Measurements from ENCODE around the gene DNMT3B. TPM values are rescaled to one million over a fixed set of nuclear protein-coding genes. Genes with fewer than 3 reads are reported as not detected.

DNMT3B gene
- total and polyA plus RNA-seq, 9 donors = 2.9 to 5.1 (median 4.3) TPM

GRCh38 chr20:32743237-32744112, 18.7 kb upstream of the DNMT3B start, which contains the start of gene COMMD7:
TSS of gene COMMD7 (minus strand) at chr20:32743467. CDS start at chr20:32743391, 76 bp downstream.
- H3K27ac ChIP-seq (ENCODE audit: low read length) = peak within 1 kb of the TSS; percentile 67

GRCh38 chr20:32749914-32750637, 12.1 kb upstream of the DNMT3B start:
- Histone ChIP-seq H3K36me3 (ENCODE audit: control insufficient read depth, insufficient read depth, low read length) (no peaks in the 10 kb centered on the region), H3K27ac (ENCODE audit: low read length) (no peak overlapping the region), H3K9me3 (replicated peaks; ENCODE audit: control insufficient read depth, low read depth, low read length) (no peaks in the 10 kb centered on the region), H3K27me3 (ENCODE audit: control insufficient read depth, insufficient read depth, low read length) (no peaks in the 10 kb centered on the region), H3K4me3 (ENCODE audit: low read length) (no peak overlapping the region), H3K4me1 (ENCODE audit: control insufficient read depth, insufficient read depth, low read length) (peaks cover 2% of the 10 kb centered on the region)
- no peak for DNase-seq
- WGBS (ENCODE audit: insufficient coverage) = 65% methylated on average over 8 of the region's 11 CpGs

More at GRCh38 chr20:32743237-32744112, 18.7 kb upstream of the DNMT3B start, which contains the start of gene COMMD7:
- H3K4me1 ChIP-seq (ENCODE audit: control insufficient read depth, insufficient read depth, low read length) = peaks cover 15% of the 10 kb centered on the region
- DNase-seq = peak; percentile 73
- peak within 1 kb of the TSS; percentile 76 for H3K4me3 ChIP-seq (ENCODE audit: low read length)
- no peaks in the 10 kb centered on the region for H3K36me3 ChIP-seq (ENCODE audit: control insufficient read depth, insufficient read depth, low read length)
- H3K9me3 ChIP-seq (replicated peaks; ENCODE audit: control insufficient read depth, low read depth, low read length) = no peaks in the 10 kb centered on the region
- no peaks in the 10 kb centered on the region for H3K27me3 ChIP-seq (ENCODE audit: control insufficient read depth, insufficient read depth, low read length)
- WGBS (ENCODE audit: insufficient coverage) = under 1% methylated on average over 44 of the region's 64 CpGs

DNA sequence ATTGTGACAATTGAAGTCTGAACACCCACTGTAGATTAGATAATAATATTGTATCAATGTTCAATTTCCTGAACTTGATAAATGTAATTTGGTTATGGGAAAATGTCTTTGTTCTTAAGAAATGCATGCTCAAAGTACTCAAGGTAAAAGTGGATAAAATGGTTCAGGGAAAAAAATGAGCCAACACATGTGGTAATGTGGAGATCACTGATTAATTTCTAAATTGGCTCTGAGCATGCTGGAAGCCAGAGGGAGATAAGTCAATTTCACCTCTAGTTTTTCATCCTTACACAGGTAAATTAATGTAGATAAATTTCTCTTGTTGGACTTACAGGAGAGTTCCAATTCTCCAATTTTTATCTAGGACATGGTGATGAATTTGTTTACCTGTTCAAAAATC, 10.9 kb upstream of the DNMT3B start:
- Histone ChIP-seq H3K36me3 (ENCODE audit: control insufficient read depth, insufficient read depth, low read length) (no peaks in the 10 kb centered on the region), H3K9me3 (replicated peaks; ENCODE audit: control insufficient read depth, low read depth, low read length) (no peaks in the 10 kb centered on the region), H3K4me3 (ENCODE audit: low read length) (no peak overlapping the region), H3K27me3 (ENCODE audit: control insufficient read depth, insufficient read depth, low read length) (no peaks in the 10 kb centered on the region), H3K4me1 (ENCODE audit: control insufficient read depth, insufficient read depth, low read length) (peaks cover 2% of the 10 kb centered on the region), H3K27ac (ENCODE audit: low read length) (no peak overlapping the region)
- DNase-seq = no peak

DNA sequence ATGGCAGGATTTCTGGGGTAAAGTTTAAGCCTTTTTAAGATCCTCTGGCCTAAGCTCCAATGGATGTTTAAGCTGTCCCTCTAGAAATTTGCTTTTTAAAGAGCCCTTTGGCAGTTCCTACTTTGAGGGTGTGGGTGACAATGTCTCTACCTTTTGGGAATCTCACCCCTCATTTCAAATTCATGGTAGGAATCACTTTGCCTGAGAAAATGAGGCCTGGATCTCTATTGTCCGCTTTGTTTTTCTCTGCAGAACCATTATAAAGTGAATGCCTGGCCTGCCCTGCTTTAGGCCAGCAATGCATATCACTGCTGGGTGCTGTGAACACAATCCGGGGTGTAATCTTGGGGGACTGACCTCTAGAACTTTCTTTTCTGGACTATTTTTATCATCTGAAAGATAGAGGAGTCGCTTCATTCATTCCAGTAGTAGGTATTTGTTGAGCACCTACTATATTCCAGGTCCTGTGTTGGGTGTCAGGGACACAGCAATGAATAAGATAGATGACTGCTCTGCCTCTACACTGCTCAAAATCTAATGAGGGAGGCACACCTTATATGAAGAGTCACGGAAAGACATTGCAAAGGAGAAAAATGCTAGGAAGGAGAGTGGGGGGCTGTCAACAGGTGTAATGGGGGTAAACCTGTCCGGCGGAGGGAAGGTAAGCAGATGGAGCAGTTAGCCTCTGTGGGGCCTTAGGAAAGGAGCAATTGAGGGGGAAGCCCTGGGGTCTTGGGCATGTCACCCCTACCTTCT, 10.3 kb upstream of the DNMT3B start:
- Histone ChIP-seq H3K9me3 (replicated peaks; ENCODE audit: control insufficient read depth, low read depth, low read length) (no peaks in the 10 kb centered on the region), H3K4me3 (ENCODE audit: low read length) (no peak overlapping the region), H3K27me3 (ENCODE audit: control insufficient read depth, insufficient read depth, low read length) (no peaks in the 10 kb centered on the region), H3K27ac (ENCODE audit: low read length) (no peak overlapping the region), H3K36me3 (ENCODE audit: control insufficient read depth, insufficient read depth, low read length) (no peaks in the 10 kb centered on the region), H3K4me1 (ENCODE audit: control insufficient read depth, insufficient read depth, low read length) (peaks cover 2% of the 10 kb centered on the region)
- WGBS (ENCODE audit: insufficient coverage) = no CpG with 5 or more reads among the region's 6 CpGs
- DNase-seq = no peak

DNA sequence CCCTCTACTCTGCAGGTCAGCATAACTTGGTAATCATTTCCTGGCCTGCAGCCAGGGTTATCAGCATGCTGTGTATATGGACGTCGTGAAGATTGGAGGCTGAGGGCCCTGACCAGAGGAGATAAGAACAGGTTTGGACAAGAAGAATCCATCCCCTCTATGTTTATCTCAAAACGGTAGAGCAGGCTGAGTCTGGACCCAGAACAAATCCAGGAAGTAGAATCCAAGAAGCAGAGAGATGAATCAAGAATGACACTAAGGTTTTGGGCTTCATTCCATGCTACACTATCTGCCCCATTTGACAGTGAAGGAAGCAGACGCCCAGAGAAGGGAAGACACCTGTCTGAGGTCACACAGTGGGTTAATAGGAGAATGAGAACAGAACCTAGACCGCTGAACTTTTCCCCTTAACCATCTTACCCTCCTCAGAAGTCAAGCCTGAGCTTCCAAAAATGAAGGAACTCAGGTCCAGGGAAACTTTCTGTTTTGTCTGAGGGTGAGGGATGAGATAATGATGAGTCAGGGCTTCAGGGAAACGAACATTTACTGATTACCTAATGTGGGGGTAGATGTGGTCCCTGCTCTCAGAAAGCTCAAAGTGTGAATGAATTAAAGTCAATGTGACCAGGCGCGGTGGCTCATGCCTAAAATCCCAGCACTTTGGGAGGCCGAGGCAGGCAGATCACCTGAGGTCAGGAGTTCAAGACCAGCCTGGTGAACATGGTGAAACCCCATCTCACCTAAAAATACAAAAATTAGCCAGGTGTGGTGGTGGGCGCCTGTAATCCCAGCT, 9.5 kb upstream of the DNMT3B start:
- 78% methylated on average over 3 of the region's 10 CpGs for WGBS (ENCODE audit: insufficient coverage)
- Histone ChIP-seq H3K9me3 (replicated peaks; ENCODE audit: control insufficient read depth, low read depth, low read length) (no peaks in the 10 kb centered on the region), H3K4me1 (ENCODE audit: control insufficient read depth, insufficient read depth, low read length) (peaks cover 2% of the 10 kb centered on the region), H3K27ac (ENCODE audit: low read length) (no peak overlapping the region), H3K36me3 (ENCODE audit: control insufficient read depth, insufficient read depth, low read length) (no peaks in the 10 kb centered on the region), H3K27me3 (ENCODE audit: control insufficient read depth, insufficient read depth, low read length) (no peaks in the 10 kb centered on the region), H3K4me3 (ENCODE audit: low read length) (no peak overlapping the region)
- no peak for DNase-seq

- H3K4me1 ChIP-seq (ENCODE audit: control insufficient read depth, insufficient read depth, low read length) = peaks cover 2% of the 10 kb centered on the region
- no peaks in the 10 kb centered on the region for H3K36me3 ChIP-seq (ENCODE audit: control insufficient read depth, insufficient read depth, low read length)
These were observed 8.5 kb upstream of the DNMT3B start for GRCh38 chr20:32753731-32754130.

GRCh38 chr20:32756156-32756555, 6.0 kb upstream of the DNMT3B start:
- Histone ChIP-seq H3K27me3 (ENCODE audit: control insufficient read depth, insufficient read depth, low read length) (no peaks in the 10 kb centered on the region), H3K36me3 (ENCODE audit: control insufficient read depth, insufficient read depth, low read length) (no peaks in the 10 kb centered on the region), H3K9me3 (replicated peaks; ENCODE audit: control insufficient read depth, low read depth, low read length) (no peaks in the 10 kb centered on the region), H3K4me1 (ENCODE audit: control insufficient read depth, insufficient read depth, low read length) (no peaks in the 10 kb centered on the region), H3K27ac (ENCODE audit: low read length) (no peak overlapping the region), H3K4me3 (ENCODE audit: low read length) (no peak overlapping the region)
- DNase-seq = no peak
- no CpG with 5 or more reads among the region's 5 CpGs for WGBS (ENCODE audit: insufficient coverage)

More at GRCh38 chr20:32753731-32754130, 8.5 kb upstream of the DNMT3B start:
- WGBS (ENCODE audit: insufficient coverage) = 52% methylated on average over 4 of the region's 4 CpGs
- Histone ChIP-seq H3K9me3 (replicated peaks; ENCODE audit: control insufficient read depth, low read depth, low read length) (no peaks in the 10 kb centered on the region), H3K27ac (ENCODE audit: low read length) (no peak overlapping the region), H3K27me3 (ENCODE audit: control insufficient read depth, insufficient read depth, low read length) (no peaks in the 10 kb centered on the region), H3K4me3 (ENCODE audit: low read length) (no peak overlapping the region)
- DNase-seq = no peak

DNA sequence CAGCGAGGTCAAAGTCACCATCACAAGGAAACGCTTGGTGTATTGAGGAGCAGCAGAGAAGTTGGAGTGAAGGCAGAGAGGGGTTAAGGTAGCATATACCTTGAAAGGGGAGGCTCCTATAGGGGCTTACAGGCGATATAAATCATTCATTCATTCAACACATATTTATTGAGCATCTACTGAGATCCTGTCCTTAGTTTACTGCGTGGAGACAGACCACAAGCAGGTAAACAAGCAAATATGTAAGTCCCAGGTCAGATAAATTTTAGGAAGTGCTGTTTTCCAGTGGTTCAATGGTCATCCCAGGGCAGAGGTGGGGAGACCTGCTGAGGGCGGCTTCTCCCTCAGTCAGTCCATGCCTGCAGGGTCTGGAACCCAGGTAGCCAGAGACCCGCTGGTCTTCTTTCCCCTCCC, 761 bp upstream of the DNMT3B start:
- 40% methylated on average over 2 of the region's 6 CpGs for WGBS (ENCODE audit: insufficient coverage)
- H3K27ac ChIP-seq (ENCODE audit: low read length) = no peak overlapping the region
- H3K27me3 ChIP-seq (ENCODE audit: control insufficient read depth, insufficient read depth, low read length) = peaks cover 3% of the 10 kb centered on the region
- H3K36me3 ChIP-seq (ENCODE audit: control insufficient read depth, insufficient read depth, low read length) = no peaks in the 10 kb centered on the region
- DNase-seq = no peak
- peak overlapping the region; percentile 82 for H3K4me3 ChIP-seq (ENCODE audit: low read length)
- no peaks in the 10 kb centered on the region for H3K9me3 ChIP-seq (replicated peaks; ENCODE audit: control insufficient read depth, low read depth, low read length)
- H3K4me1 ChIP-seq (ENCODE audit: control insufficient read depth, insufficient read depth, low read length) = peaks cover 14% of the 10 kb centered on the region

DNA sequence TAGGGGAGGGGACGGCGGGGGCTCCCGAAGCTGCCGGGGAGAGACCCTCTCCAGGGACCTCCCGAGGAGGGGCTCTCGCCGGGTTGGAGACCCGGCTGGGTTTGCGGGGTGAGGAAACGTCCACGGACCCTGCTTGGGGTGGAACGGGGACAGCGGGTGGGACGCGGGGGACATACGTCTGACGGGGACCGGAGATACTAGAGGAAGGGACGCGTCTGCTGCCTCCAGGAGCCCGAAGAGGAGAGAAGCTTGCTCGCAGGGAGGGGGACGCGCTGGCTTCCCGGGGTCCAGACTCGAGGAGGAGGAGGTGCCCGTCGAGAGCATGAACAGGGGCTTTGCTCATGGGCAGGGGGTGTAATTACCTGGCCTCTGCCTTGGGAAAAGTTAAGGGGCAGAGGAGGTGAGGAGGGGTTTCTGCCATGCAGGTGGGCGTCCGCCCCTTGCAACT, 593 bp downstream of the DNMT3B start:
- H3K27ac ChIP-seq (ENCODE audit: low read length) = no peak overlapping the region
- H3K27me3 ChIP-seq (ENCODE audit: control insufficient read depth, insufficient read depth, low read length) = peaks cover 3% of the 10 kb centered on the region
- peak; percentile 31 for DNase-seq
- peak overlapping the region; percentile 82 for H3K4me3 ChIP-seq (ENCODE audit: low read length)
- peaks cover 14% of the 10 kb centered on the region for H3K4me1 ChIP-seq (ENCODE audit: control insufficient read depth, insufficient read depth, low read length)
- H3K9me3 ChIP-seq (replicated peaks; ENCODE audit: control insufficient read depth, low read depth, low read length) = no peaks in the 10 kb centered on the region
- 0% methylated on average over 27 of the region's 30 CpGs for WGBS (ENCODE audit: insufficient coverage)
- no peaks in the 10 kb centered on the region for H3K36me3 ChIP-seq (ENCODE audit: control insufficient read depth, insufficient read depth, low read length)

Measured in muscle of leg (tissue), 11 donors.